Chondrocyte (in vitro differentiated cells): ENCODE measurements around the gene MACROD2. TPM values are rescaled to one million over a fixed set of nuclear protein-coding genes. Genes with fewer than 3 reads are reported as not detected.

Experiments
- DNase-seq: peaks from one replicate; pipeline ENCODE4 v3.0.0; 2021; ENCODE audit warnings: mixed read lengths, low spot score
- H3K27ac Mint-ChIP-seq: one replicate; pipeline ENCODE4 v1.8.0; 2021; ENCODE audit warnings: mild to moderate bottlenecking, moderate library complexity, mixed read lengths; ENCODE audit not compliant: unreplicated experiment
- H3K27me3 Mint-ChIP-seq: 2 replicates; pipeline ENCODE4 v1.8.0; 2021; ENCODE audit warnings: low read depth, mixed read lengths
- H3K36me3 Mint-ChIP-seq: 2 replicates; pipeline ENCODE4 v1.8.0; 2021; ENCODE audit warnings: low read depth, mixed read lengths
- H3K4me1 Mint-ChIP-seq: 2 replicates; pipeline ENCODE4 v1.8.0; 2021; ENCODE audit warnings: low read depth, mild to moderate bottlenecking, mixed read lengths
- H3K4me3 Mint-ChIP-seq: one replicate; pipeline ENCODE4 v1.8.0; 2021; ENCODE audit warnings: mild to moderate bottlenecking, moderate library complexity, mixed read lengths; ENCODE audit not compliant: unreplicated experiment
- H3K9me3 Mint-ChIP-seq: 2 replicates; pipeline ENCODE4 v1.8.0; 2021; ENCODE audit warnings: low read depth, mixed read lengths
- total RNA-seq: library from RNA; stranded (reverse); gene quantifications from 3 replicates; pipeline ENCODE4 v1.2.1, GENCODE V29; 2021
- TF ChIP-seq, protein P1 (sequence below): fragments of 200-600 bp; sonication (generic); IDR thresholded peaks from 2 replicates; pipeline ENCODE4 v1.5.0; 2021; ENCODE audit warnings: antibody characterized with exemption, mild to moderate bottlenecking, moderate library complexity

MACROD2 gene
- total RNA-seq, 1 donor from 2014 or later = 3.2 TPM

DNA sequence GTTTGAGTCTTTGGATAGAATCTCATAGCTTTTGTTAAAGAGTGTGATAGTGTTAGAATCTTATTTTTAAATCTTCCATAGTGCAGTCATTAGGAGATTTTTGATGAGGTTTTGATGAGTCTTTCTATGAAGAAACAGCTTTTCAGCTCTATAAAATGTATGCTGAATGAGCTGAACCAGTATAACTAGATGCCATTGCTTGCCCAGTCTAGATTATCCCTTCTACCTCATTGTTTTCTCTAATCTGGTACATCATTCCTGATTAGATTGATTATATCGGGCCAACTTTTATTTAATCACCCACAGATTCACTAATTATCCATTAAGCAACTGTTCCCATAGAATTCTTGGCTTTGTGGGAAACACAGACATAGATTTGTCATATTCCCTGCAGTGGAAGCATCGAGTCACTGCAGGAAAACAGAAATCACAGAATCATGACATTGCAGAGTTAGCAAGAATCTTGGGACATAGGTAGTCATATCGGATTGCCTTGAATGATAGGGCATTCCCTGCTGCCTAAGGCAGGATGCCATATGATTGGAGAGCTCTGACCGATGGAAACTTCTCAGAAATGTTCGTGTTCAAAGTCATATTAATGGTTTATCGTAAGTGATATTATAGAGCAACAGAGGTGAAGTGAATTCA is 1224.8 kb downstream of the MACROD2 start:
- peaks cover 5% of the 10 kb centered on the region for H3K4me1 Mint-ChIP-seq
- no peaks in the 10 kb centered on the region for H3K9me3 Mint-ChIP-seq
- DNase-seq = no peak
- H3K27me3 Mint-ChIP-seq = no peaks in the 10 kb centered on the region
- no peak overlapping the region for H3K27ac Mint-ChIP-seq
- H3K36me3 Mint-ChIP-seq = no peaks in the 10 kb centered on the region
- TF ChIP-seq, protein P1, sequence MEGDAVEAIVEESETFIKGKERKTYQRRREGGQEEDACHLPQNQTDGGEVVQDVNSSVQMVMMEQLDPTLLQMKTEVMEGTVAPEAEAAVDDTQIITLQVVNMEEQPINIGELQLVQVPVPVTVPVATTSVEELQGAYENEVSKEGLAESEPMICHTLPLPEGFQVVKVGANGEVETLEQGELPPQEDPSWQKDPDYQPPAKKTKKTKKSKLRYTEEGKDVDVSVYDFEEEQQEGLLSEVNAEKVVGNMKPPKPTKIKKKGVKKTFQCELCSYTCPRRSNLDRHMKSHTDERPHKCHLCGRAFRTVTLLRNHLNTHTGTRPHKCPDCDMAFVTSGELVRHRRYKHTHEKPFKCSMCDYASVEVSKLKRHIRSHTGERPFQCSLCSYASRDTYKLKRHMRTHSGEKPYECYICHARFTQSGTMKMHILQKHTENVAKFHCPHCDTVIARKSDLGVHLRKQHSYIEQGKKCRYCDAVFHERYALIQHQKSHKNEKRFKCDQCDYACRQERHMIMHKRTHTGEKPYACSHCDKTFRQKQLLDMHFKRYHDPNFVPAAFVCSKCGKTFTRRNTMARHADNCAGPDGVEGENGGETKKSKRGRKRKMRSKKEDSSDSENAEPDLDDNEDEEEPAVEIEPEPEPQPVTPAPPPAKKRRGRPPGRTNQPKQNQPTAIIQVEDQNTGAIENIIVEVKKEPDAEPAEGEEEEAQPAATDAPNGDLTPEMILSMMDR = no peak
- H3K4me3 Mint-ChIP-seq = no peak overlapping the region

DNA sequence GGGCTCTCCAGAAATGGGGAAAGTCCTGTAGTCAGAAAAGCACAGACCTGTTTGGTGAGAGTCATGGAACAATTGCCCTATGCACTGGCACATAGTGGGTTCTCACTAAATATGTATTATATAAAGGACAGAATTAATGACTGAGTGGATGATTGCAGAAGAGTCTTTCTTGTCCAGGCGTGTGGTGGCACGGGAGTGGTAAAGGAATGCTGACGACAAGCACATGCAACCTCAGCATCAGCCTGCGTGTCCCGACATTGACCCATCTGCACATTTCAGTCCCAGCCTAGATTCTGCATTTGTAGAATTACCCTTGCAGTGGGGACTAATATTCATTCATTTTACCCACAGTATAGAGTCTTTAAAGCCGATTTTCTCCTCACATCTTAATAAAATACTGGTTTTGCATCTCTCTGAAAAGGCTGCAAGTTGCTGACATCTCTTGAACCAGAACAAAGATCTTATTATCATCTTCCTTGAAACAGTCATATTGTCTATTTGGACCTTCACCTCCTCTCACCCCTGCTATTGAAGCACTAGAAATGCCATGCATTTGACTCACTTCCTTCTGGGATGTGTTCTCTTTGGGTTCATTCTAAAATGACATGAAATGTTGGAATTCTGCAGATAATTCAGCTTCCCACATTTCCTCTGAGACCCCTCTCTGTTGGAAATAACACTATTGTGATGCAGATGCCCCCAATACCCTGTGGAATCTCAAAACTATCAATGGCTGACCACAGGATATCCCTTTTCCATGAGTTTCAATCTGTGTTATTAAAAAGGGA is 1225.7 kb downstream of the MACROD2 start:
- no peaks in the 10 kb centered on the region for H3K27me3 Mint-ChIP-seq
- H3K36me3 Mint-ChIP-seq = no peaks in the 10 kb centered on the region
- TF ChIP-seq, protein P1 = no peak
- H3K27ac Mint-ChIP-seq = no peak overlapping the region
- H3K4me3 Mint-ChIP-seq = no peak overlapping the region
- peaks cover 5% of the 10 kb centered on the region for H3K4me1 Mint-ChIP-seq
- DNase-seq = no peak
- no peaks in the 10 kb centered on the region for H3K9me3 Mint-ChIP-seq

DNA sequence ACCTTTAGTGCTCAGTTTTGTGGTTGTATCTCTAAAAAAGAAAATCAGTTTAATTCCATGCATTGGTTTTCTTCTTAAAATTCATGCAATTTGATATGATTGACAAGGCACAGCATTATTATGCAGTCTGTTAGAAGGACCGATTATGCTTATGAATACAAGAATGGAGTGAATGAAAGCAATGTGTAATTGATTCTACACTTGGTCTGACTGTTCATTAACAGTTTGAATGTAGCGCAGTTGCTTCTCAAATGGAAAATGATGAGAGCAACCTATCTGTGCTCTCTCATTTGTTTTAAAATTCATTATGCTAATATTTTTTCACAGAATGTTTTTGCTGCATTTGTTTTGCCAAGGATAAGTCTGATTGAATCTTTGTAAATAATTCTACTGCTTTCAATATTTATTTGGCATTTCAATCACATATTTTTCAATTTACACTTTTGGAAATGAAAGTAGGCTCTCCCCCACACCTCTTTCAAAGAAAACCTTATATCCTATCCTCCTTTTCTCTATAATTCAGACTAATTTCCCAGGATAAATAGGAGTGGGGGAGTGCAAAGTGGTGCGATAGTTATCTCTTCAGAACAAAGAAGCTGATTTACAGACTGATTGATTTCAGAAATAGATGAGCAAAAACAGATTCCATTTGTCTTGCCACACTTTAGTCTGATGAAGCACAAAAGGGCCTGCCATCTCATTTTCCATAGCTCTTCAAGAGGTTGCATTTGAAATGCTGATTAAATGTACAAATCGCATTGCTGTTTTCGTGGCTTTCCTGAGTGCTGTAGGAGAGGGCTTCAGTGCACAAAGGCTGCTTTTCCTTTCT is 1227.4 kb downstream of the MACROD2 start:
- no peaks in the 10 kb centered on the region for H3K36me3 Mint-ChIP-seq
- H3K4me1 Mint-ChIP-seq = peaks cover 5% of the 10 kb centered on the region
- no peak for DNase-seq
- TF ChIP-seq, protein P1 = no peak
- H3K27me3 Mint-ChIP-seq = no peaks in the 10 kb centered on the region
- H3K9me3 Mint-ChIP-seq = no peaks in the 10 kb centered on the region
- H3K27ac Mint-ChIP-seq = no peak overlapping the region
- H3K4me3 Mint-ChIP-seq = no peak overlapping the region

DNA sequence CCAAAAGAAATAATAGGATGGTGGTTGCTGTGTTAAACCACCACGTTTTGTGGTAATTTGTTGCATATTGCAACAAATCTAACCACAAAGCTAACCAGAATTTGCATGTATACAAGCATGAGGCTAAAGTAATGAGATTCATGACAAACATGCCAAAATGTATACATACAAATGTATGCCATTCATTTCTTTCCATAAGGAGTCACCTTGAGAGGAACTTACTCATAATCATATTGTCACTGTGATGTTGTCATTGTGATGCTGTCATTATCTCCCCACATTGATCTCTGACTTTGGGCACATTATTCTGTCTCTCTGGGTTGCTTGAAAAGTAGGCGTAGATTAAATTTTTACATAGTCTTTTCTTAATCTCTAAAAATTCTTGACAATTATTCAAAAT is 1228.9 kb downstream of the MACROD2 start:
- Mint-ChIP-seq H3K36me3 (no peaks in the 10 kb centered on the region), H3K9me3 (no peaks in the 10 kb centered on the region)
- TF ChIP-seq, protein P1 = no peak

DNA sequence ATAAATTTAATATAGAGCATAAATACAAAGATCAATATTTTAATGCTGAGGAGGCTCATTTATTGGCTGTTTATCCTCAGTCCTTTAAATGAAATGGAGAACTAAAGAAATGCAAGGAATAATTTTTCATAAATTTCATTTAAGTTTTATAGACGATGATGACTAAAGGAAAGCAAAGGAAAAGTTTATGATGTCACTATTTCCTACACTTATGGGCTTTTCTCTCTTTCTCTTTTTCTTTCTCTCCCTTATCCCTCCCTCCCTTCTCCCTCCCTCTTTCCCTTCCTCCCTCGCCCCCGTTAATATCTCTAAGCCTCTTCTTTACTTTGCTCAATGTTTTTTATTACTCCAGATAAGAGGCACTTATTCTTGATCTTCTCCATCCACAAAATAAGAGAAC is 1231.8 kb downstream of the MACROD2 start:
- Mint-ChIP-seq H3K36me3 (peaks cover 2% of the 10 kb centered on the region), H3K9me3 (peaks cover 7% of the 10 kb centered on the region), H3K4me1 (no peaks in the 10 kb centered on the region), H3K27ac (no peak overlapping the region), H3K27me3 (no peaks in the 10 kb centered on the region), H3K4me3 (no peak overlapping the region)
- TF ChIP-seq, protein P1 = no peak
- no peak for DNase-seq

More for the DNA sequence above, 1228.9 kb downstream of the MACROD2 start:
- Mint-ChIP-seq H3K27me3 (no peaks in the 10 kb centered on the region), H3K4me3 (no peak overlapping the region), H3K27ac (no peak overlapping the region), H3K4me1 (peaks cover 5% of the 10 kb centered on the region)
- no peak for DNase-seq
